ENCODE measurements around the gene BEGAIN.

The BEGAIN gene

GRCh38 chr14:100590726-100591452 lies 3.7 kb upstream of the BEGAIN start:
- no peak for TF ChIP-seq CTCF (IDR thresholded peaks at IDR 0.05; ENCODE audit: low read depth, low read length, missing control alignments)
- DNase-seq (ENCODE audit: low read depth): no peak
- no peak overlapping the region for H3K4me3 ChIP-seq (ENCODE audit: low read depth, low read length)

GRCh38 chr14:100589760-100590469 lies 2.7 kb upstream of the BEGAIN start:
- no peak for DNase-seq (ENCODE audit: low read depth)
- TF ChIP-seq CTCF (IDR thresholded peaks at IDR 0.05; ENCODE audit: low read depth, low read length, missing control alignments): no peak
- no peak overlapping the region for H3K4me3 ChIP-seq (ENCODE audit: low read depth, low read length)

- no peak for TF ChIP-seq CTCF (IDR thresholded peaks at IDR 0.05; ENCODE audit: low read depth, low read length, missing control alignments)
- DNase-seq (ENCODE audit: low read depth): no peak
- H3K4me3 ChIP-seq (ENCODE audit: low read depth, low read length): no peak overlapping the region
These were observed 2.0 kb upstream of the BEGAIN start for GRCh38 chr14:100589071-100589759.

- TF ChIP-seq CTCF (IDR thresholded peaks at IDR 0.05; ENCODE audit: low read depth, low read length, missing control alignments): no peak
- DNase-seq (ENCODE audit: low read depth): no peak
- H3K4me3 ChIP-seq (ENCODE audit: low read depth, low read length): no peak overlapping the region
These were observed 1.5 kb upstream of the BEGAIN start for GRCh38 chr14:100588671-100589070.

GRCh38 chr14:100587763-100588411 lies 670 bp upstream of the BEGAIN start:
- no peak for TF ChIP-seq CTCF (IDR thresholded peaks at IDR 0.05; ENCODE audit: low read depth, low read length, missing control alignments)
- no peak for DNase-seq (ENCODE audit: low read depth)
- H3K4me3 ChIP-seq (ENCODE audit: low read depth, low read length): no peak overlapping the region

- no peak for TF ChIP-seq CTCF (IDR thresholded peaks at IDR 0.05; ENCODE audit: low read depth, low read length, missing control alignments)
- H3K4me3 ChIP-seq (ENCODE audit: low read depth, low read length): 0 out of 2 replicates have a peak overlapping the region, but pooled peaks have one; percentile 1
- no peak for DNase-seq (ENCODE audit: low read depth)
These were observed 673 bp downstream of the BEGAIN start for GRCh38 chr14:100586403-100587085.

Measured in GM12864 (cell line).